ENCODE data around the gene MYPN.
A peak's percentile ranks its signal among the peaks of the same experiment; 100 is the strongest.
"Not testable (repeated sequence)": the region's sequence is repeated elsewhere in the genome, so short reads cannot be mapped to it uniquely, and the experiment has no call there.

Gene MYPN

GRCh38 chr10:68167586-68168189 is 58.4 kb downstream of the MYPN start:
- no peak for DNase-seq (ENCODE audit: low read depth, low spot score)

DNA sequence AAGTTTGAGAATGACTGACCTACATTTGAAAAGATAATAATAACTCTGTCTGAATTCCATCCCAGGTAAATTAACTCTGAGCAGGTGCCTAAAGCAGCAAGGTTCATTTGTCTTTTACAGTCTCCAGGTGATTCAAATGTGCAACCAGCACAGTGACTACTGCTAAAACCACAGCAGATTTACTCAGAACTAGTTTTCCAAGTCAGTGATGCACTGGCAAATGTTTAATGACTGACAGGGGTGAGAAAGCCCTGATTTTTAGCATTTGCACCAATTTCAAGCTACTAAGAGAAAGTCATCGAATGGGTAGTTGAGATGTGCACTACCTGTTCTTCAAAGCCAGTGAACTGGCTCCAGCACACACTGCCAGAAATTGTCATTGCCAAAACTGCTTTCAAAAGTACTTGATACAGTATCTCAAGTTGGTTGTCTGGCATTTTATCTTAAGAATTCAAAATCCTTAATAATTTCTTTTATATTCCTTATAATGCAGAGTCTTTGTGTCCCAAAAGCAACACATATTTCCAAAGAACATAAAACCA is 62.3 kb downstream of the MYPN start:
- DNase-seq (ENCODE audit: low read depth, low spot score): no peak

GRCh38 chr10:68172324-68172723 is 63.0 kb downstream of the MYPN start:
- no peak for DNase-seq (ENCODE audit: low read depth, low spot score)

GRCh38 chr10:68175949-68176348 is 66.7 kb downstream of the MYPN start:
- DNase-seq (ENCODE audit: low read depth, low spot score): no peak

GRCh38 chr10:68176797-68177196 is 67.5 kb downstream of the MYPN start:
- no peak for DNase-seq (ENCODE audit: low read depth, low spot score)

GRCh38 chr10:68178592-68178991 is 69.3 kb downstream of the MYPN start:
- DNase-seq (ENCODE audit: low read depth, low spot score): no peak

DNA sequence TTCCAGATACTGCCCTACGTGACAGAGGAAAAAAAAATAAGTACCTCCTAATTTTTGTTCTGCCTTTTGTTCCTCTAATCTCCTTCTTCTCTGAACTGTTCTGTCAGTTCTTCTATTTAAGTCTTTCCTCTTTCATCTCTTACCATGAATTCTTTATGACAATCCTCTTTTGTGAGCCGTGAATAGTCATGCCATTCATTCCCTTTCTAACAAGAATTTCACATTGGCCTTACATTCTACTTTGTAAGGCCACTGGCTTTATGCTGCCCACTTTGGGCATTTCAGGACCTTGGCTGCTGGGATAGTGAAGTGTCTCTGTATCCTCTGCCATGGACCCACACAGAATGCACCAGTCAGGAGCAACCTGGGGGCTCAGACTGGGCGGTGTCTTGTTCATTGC is 69.7 kb downstream of the MYPN start:
- DNase-seq (ENCODE audit: low read depth, low spot score): peak; percentile 5

DNA sequence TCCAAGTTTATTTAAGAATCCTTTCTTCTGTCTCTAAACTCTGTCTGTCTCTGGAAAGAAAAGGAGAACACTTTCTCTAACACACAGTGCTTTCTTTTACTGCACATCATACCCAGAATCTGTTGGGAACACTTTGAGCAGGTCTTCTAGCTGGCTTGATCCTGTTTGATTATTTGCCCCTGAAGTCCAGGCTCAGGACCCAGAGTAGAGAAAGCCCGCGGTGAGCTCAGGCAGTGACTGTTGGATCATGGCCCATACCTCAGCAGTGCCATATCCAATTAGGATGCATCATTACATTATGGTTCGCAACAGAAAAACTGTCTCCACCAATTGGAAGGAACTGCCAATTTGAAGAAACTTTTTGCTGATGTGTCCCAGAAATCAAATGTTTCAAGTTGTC is 71.2 kb downstream of the MYPN start:
- DNase-seq (ENCODE audit: low read depth, low spot score): no peak

DNA sequence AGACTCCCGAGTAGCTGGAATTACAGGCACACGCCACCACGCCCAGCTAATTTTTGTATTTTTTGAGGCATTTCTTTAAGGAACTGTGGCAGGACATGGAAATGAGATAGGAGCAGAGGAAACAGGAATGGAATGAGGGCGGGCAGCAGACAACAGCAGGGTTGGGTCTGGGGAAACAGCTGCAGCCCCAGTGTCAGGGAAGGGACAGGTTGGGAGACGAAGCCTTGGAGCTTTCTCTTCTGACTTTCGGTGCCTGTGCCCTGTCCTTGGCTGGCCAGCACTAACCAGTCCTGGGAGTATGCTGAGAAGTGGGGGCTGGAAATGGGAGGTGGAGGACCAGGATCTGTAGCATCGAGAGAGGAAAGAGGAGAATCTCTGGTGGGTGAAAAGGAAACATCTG is 75.3 kb downstream of the MYPN start:
- DNase-seq (ENCODE audit: low read depth, low spot score): no peak

DNA sequence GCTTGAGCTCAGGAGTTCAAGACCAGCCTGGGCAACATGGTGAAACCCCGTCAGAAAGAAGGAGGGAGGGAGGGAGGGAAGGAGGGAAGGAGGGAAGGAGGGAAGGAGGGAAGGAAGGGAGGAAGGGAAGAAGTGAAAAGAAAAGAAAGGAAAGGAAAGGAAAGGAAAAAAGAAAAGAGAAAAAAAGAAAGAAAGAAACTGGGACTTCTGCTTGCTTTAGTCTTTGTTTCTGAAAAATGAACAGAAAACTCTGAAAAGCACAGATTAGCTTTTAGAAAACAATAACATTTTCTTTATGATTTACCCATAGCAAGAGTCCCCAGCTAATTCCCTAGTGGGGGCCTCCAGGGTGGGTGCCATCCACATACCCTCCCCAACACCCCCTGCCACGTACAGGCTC is 75.8 kb downstream of the MYPN start:
- no peak for DNase-seq (ENCODE audit: low read depth, low spot score)

GRCh38 chr10:68188835-68189234 is 79.5 kb downstream of the MYPN start:
- DNase-seq (ENCODE audit: low read depth, low spot score): no peak

DNA sequence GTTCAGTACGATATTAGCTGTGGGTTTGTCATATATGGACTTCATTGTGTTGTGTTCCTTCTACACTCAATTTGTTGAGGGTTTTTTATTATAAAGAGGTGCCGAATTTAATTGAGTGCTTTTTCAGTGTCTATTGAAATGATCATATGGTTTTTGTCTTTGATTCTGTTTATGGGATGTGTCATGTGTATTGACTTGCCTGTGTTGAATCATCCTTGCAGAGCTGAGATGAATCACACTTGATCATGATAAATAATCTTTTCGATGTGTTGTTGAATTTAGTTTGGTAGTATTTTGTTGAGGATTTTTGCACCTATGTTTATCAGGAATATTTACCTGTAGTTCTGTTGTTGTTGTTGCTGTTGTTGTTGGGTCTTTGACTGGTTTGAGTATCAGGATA is 82.8 kb downstream of the MYPN start:
- no peak for DNase-seq (ENCODE audit: low read depth, low spot score)

GRCh38 chr10:68194290-68194689 is 85.0 kb downstream of the MYPN start:
- DNase-seq (ENCODE audit: low read depth, low spot score): no peak

- not testable (repeated sequence) for DNase-seq (ENCODE audit: low read depth, low spot score)
Observed at GRCh38 chr10:68195776-68196175, 86.5 kb downstream of the MYPN start.

GRCh38 chr10:68196701-68197100 is 87.4 kb downstream of the MYPN start:
- DNase-seq (ENCODE audit: low read depth, low spot score): no peak

DNA sequence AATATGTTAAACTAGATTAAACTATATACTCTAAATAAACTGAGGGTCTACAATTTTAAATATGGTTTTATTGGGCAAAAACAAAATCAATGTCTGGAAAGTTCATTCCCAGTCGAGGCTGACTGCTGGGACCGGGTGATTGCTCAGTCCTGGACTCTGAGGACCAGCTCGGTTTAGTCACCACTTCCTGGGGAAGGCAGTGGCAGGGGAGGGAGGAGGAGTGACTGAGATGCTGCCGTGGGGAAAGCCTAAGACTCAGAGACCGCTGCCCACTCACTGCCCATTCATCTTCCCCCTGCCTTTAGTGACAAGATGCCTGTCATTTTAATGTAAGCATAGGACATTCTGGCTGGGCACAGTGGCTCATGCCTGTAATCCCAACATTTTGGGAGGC is 93.7 kb downstream of the MYPN start:
- peak; percentile 51 for DNase-seq (ENCODE audit: low read depth, low spot score)

DNA sequence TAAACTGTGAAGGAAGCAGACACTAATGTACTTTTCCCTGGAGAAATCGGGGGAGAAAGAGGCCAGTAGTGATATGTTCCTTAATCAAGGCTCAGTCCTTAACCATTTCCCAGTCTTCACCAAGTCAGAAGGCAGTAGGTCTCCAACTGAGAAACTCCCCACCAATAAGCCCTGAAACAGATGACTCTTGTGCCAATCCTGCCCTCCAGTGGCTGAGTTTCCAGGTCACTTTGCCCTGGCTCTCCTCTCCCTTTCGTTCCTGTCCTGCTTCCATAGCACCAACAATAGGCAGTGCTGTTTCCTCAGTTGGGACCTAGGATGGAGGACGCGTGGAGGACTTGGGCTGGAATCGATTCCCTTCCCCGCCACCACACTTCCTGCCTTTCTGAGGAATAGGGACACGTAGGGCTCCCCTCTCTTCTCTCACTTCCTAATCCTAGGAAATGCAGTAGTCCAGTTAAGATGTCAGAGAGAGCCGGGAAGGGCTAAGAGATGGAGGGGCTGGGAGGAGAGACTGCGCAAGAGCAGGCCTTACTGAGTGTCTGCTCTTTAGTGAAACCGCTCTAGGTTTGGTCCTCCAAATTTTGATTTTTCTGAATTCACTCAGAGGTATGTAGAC is 99.2 kb downstream of the MYPN start:
- DNase-seq (ENCODE audit: low read depth, low spot score): peak; percentile 83

DNA sequence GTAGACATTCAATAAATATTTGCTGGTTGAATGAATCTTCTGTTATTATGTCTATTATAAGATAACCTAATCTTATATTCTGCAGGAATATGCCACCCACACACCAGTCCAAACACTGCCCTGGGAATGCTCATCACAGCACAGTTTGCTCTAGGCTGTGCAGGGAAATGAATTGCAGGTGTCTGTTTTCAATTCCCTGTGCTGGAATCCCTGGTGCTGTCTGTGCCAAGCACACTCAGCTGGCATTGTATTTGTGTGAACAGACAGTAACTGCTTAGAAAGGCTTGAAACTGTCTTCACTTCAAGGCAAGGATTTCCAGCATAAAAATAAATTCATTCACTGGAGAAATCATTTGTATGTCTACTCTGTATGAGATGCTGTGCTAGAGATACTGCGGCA is 102.4 kb downstream of the MYPN start:
- no peak for DNase-seq (ENCODE audit: low read depth, low spot score)

- peak; percentile 57 for DNase-seq (ENCODE audit: low read depth, low spot score)
Observed at GRCh38 chr10:68212721-68213352, 103.5 kb downstream of the MYPN start.

- no peak for DNase-seq (ENCODE audit: low read depth, low spot score)
Observed at GRCh38 chr10:68218786-68219185, 109.5 kb downstream of the MYPN start.

DNA sequence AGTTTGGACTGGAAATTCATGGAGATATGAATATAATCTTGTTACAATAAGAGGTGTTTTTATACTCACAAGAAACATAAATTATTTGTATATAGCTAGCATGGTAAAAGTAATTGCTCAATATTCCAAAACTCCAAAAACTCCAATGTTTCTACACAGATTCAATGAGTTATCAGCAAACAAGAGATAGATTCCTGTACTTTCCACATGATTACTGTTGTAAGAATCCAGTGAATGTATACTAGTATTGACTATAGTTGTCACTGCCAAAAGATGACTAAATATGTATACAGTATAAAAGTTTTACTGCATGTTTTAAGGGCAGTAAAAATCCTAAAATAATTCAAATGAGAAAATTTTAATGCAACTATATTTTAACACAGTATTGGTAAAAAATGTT is 111.9 kb downstream of the MYPN start:
- DNase-seq (ENCODE audit: low read depth, low spot score): no peak

DNA sequence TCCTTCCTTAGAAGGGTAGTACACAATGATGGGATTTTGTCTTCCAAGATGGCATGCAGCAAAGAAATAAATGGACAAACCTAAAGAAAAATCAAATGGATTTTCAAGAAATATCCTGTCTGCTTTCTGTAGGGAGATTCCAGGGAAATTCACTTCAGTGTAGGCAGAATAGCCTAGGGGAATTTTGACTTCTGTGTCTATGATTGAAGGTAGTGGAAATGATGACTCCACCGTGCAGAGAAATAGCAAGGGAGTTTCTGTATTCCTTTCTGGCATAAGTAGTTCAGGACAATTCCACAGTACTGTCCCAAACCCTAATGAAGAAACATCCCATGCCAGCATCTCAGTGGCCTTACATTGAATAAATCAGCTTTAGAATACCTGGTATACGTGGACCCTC is 113.1 kb downstream of the MYPN start:
- no peak for DNase-seq (ENCODE audit: low read depth, low spot score)

DNA sequence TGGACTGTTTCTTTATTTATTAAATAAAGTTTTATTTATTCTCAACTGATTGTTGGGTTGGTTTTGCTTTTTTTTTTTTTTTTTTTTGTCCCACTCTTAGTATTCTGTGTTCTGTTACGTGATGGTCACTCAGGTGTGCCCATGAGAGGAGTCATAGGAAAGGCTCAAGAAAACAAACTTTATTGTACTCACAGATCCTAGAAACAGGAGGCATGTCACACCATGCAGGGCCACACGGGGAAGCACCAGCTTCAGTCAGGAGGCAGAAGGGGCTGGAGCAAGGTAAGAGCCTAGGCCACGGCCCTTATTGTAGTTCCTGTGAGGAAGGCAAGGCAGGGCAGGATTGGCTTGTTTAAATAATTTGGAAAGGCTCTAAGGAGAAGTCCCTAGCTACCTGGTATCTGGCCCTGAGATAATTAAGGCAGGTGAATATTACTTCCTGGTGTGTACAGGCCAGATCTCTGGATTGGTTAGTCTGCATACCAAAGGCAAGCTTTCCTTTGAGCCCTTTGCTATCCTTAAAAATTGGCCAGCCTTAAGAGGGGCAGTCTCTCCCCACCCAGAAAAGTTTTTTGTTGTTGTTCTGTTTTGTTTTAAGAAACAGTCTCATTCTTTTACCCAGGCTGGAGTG is 114.4 kb downstream of the MYPN start:
- no peak for DNase-seq (ENCODE audit: low read depth, low spot score)
